IPS-NIHi7 (cell line): ENCODE measurements around the gene VPS8.
"Not testable (repeated sequence)": the region's sequence is repeated elsewhere in the genome, so short reads cannot be mapped to it uniquely, and the experiment has no call there.

Experiments used
- DNase-seq: peaks from one replicate; pipeline ENCODE4 v3.0.0; 2012; ENCODE audit warnings: mixed read lengths; ENCODE audit errors: extremely low spot score

VPS8 gene

GRCh38 chr3:184864000-184864399, 52.0 kb downstream of the VPS8 start:
- no peak for DNase-seq

- no peak for DNase-seq
These were observed 56.5 kb downstream of the VPS8 start for GRCh38 chr3:184868477-184868876.

DNA sequence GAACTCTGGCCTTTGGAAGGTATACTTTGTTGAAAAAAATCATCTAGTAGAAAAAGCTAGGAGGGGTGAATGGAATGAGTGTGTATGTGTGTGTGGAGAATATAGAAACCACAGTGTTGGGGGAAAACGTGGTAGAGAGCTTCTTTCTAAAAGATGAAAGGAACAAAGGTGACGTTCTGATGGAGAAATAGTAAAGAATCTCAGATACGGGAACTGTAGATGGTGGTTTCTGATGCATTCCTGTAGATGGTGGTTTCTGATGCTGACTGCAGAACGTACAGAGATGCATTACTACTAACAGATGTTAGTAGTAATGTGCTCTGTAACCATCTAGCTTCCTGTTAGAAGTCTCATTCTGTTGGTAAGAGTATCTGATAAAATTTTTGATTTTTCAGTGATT, 60.2 kb downstream of the VPS8 start:
- DNase-seq, result no peak

- no peak for DNase-seq
These were observed 61.2 kb downstream of the VPS8 start for GRCh38 chr3:184873141-184873540.

GRCh38 chr3:184874709-184875644, 63.0 kb downstream of the VPS8 start:
- DNase-seq, result peak; percentile 51

GRCh38 chr3:184880276-184881019, 68.5 kb downstream of the VPS8 start:
- DNase-seq, result no peak

DNA sequence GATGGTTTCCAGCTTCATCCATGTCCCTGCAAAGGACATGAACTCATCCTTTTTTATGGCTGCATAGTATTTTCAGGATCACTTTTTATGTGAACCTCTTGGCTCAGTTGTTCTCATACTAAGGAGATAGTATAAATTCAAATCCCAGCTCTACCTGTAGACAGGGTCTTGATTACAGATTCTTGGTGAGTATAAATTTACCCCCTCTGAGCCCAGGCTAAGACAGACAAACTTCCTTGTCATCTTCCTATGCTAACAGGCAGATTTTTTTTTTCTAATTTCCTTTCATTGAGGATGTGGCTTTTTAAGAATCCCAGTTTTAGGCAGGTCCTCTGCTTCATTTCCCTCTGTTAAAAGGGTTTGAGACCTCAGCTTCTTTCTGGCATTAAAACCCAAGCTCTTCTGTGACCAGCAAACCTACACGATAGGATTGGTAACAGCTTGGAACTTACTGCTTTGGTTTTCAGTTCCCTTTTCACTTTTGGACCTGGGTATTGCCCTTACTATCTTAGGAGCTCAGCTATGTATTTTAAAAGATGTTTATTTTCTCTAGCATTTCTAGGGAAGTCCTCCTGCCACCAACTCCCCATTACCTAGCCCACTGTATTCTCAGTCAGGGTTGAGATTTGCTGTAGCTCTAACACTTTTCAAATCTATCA, 72.5 kb downstream of the VPS8 start:
- DNase-seq, result no peak

DNA sequence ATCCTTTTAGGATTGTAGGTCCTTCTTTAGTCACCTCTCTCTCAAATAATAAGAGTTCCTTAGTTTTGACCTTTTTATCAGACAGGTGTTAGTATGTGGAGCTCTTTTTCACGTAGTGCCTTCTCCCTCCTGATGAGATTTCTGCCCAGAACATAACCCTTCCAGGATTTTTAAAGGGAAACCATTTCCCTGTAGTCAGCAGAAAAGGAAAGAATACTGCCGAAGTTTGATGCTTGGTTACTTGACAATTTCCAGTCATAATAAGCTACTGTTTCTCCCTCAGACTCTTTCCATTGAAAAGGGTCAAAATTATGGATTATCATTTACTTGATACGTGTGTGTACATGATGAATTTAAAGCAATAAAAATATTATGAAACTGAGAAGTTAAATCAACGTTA, 73.1 kb downstream of the VPS8 start:
- no peak for DNase-seq

- DNase-seq, result no peak
These were observed 75.6 kb downstream of the VPS8 start for GRCh38 chr3:184887574-184887973.

GRCh38 chr3:184889312-184889904, 77.4 kb downstream of the VPS8 start:
- no peak for DNase-seq

GRCh38 chr3:184894051-184894450, 82.1 kb downstream of the VPS8 start:
- DNase-seq, result no peak

- DNase-seq, result no peak
These were observed 83.4 kb downstream of the VPS8 start for GRCh38 chr3:184895350-184895749.

- DNase-seq, result no peak
These were observed 84.4 kb downstream of the VPS8 start for GRCh38 chr3:184896336-184896735.

DNA sequence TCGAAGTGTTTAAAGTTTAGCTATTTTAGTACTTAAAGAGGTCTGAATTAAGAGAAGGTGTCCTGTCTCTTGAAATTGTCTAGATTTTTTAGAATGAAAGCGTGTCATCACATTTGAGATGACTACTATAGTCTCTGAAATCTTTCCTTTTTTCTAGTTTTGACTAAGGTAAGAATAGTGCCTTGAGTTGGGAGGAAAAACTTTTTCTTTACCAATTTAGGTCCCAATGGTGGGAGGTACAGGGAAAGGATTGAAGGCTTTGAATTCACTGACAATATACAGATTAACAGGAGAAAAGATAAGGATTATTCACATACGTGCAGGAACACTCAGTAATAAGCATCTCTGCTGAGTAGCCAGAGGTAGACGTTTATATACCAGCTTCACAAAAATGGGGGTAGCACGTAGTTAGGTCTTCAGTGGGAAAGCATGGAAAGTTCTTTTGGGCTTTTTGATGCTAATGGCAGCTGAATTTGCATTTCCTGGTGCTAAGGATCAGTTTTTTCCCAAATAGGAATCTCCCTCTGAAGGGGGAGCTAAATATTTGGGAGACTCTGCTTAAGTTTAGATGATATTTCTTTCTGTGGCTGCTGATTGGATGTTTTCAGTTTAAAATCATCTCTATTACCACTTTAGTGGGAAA, 88.1 kb downstream of the VPS8 start:
- DNase-seq, result peak; percentile 26

DNA sequence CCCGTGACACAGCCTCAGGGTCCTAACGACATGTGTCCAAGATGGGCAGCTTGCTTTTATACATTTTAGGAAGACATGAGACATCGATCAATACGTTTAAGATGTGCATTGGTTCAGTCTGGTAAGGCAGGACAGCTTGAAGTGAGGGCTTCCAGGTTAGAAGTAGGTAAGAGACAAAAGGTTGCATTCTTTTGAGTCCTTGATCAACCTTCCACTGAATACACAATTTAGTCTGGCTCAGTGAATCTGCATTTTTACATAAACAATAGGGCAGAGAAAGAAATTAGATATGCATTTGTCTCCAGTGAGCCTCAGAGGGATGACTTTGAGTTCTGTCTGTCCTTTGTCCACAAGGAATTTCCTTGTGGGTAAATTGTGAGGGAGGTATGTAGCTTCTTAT, 95.1 kb downstream of the VPS8 start:
- DNase-seq, result not testable (repeated sequence)

GRCh38 chr3:184907681-184908649, 96.0 kb downstream of the VPS8 start:
- no peak for DNase-seq

GRCh38 chr3:184908859-184909258, 96.9 kb downstream of the VPS8 start:
- no peak for DNase-seq

DNA sequence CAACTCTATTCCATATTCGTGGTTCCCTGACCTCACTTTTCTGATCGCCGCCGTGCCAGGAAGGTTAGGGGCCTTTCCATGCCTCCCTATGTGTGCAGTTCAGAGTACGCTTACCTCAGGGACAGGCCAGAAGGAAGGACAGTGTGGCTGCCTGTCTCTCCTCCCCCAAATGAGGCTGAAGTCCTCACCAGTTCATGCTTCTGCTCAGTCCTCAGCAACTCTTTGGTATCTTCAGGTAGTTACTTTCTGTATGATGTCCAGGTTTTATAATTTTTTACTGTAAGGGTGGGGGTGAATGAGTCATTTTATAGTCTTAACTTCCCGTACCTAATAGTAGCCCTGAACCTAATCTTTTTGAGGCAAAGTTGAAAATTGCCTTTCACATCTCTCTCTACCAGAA, 98.7 kb downstream of the VPS8 start:
- DNase-seq, result no peak

- no peak for DNase-seq
These were observed 99.6 kb downstream of the VPS8 start for GRCh38 chr3:184911570-184911969.

DNA sequence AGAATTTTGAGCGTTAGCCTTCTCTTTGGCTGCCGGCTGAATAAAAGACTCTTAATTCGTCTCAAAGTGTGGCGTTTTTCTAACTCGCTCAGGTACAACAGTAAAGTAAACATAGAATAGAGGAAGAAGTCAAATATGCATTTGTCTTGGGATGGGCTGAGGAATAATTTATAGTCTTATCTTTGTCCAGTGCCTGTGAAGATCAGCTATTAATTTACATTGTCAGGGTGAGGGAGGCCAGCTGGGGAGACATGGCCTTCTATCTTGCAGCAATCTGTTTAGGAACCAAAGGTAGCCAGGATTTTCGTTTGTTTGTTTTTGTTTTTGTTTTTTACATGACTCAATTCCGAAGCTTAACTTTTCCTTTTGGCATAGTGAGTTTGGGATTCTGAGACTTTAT, 100.2 kb downstream of the VPS8 start:
- DNase-seq, result no peak
